ENCODE results near the gene PCNT. TPM values are rescaled to one million over a fixed set of nuclear protein-coding genes. Genes with fewer than 3 reads are reported as not detected.

PCNT gene
- polyA plus RNA-seq, 1 donor from 2014 or later, result 28.2 TPM

- no peak overlapping the region for H2AFZ ChIP-seq (ENCODE audit: low read depth, low read length)
- H3K4me2 ChIP-seq (ENCODE audit: low read length), result no peak overlapping the region
- H3K9me2 ChIP-seq (ENCODE audit: insufficient read depth, low read length), result no peaks in the 10 kb centered on the region
- H3K27me3 ChIP-seq (ENCODE audit: insufficient read depth, low read depth, low read length), result no peaks in the 10 kb centered on the region
- H3F3A ChIP-seq (ENCODE audit: insufficient read depth, low read length, poor library complexity, severe bottlenecking), result no peaks in the 10 kb centered on the region
- no peaks in the 10 kb centered on the region for H3K79me2 ChIP-seq (replicated peaks; ENCODE audit: insufficient read depth, low read length)
- no peak overlapping the region for H3K27ac ChIP-seq (ENCODE audit: low read length)
- no peaks in the 10 kb centered on the region for H3K9me3 ChIP-seq (ENCODE audit: low read length)
- H3K4me3 ChIP-seq (ENCODE audit: low read length), result no peak overlapping the region
- no peak overlapping the region for H3K9ac ChIP-seq (ENCODE audit: low read length)
- H4K20me1 ChIP-seq (ENCODE audit: insufficient read depth), result no peaks in the 10 kb centered on the region
- TF ChIP-seq CTCF (IDR thresholded peaks at IDR 0.05; ENCODE audit: poor library complexity, severe bottlenecking) (no peak), MXI1 (conservative IDR thresholded peaks at IDR 0.05; ENCODE audit: poor library complexity, severe bottlenecking) (no peak), EZH2 (IDR thresholded peaks at IDR 0.05; ENCODE audit: borderline replicate concordance, insufficient read depth, low read length, poor library complexity, severe bottlenecking) (no peak), POLR2AphosphoS5 (IDR thresholded peaks at IDR 0.05) (no peak), REST (IDR thresholded peaks at IDR 0.05; ENCODE audit: borderline replicate concordance) (no peak), TAF1 (IDR thresholded peaks at IDR 0.05; ENCODE audit: low read depth) (no peak), SMC3 (conservative IDR thresholded peaks at IDR 0.05; ENCODE audit: poor library complexity) (no peak), EP300 (conservative IDR thresholded peaks at IDR 0.05; ENCODE audit: poor library complexity, severe bottlenecking) (no peak), RAD21 (conservative IDR thresholded peaks at IDR 0.05) (no peak)
- no peaks in the 10 kb centered on the region for H3K36me3 ChIP-seq (ENCODE audit: insufficient read depth, low read length)
Observed at GRCh38 chr21:46347791-46348381, 23.9 kb downstream of the PCNT start.

GRCh38 chr21:46349134-46349760 is 25.3 kb downstream of the PCNT start:
- Histone ChIP-seq H2AFZ (ENCODE audit: low read depth, low read length) (no peak overlapping the region), H3K27me3 (ENCODE audit: insufficient read depth, low read depth, low read length) (no peaks in the 10 kb centered on the region), H3K9ac (ENCODE audit: low read length) (no peak overlapping the region), H3K36me3 (ENCODE audit: insufficient read depth, low read length) (no peaks in the 10 kb centered on the region), H3F3A (ENCODE audit: insufficient read depth, low read length, poor library complexity, severe bottlenecking) (no peaks in the 10 kb centered on the region), H4K20me1 (ENCODE audit: insufficient read depth) (no peaks in the 10 kb centered on the region), H3K27ac (ENCODE audit: low read length) (no peak overlapping the region), H3K4me2 (ENCODE audit: low read length) (no peak overlapping the region), H3K4me3 (ENCODE audit: low read length) (no peak overlapping the region), H3K9me2 (ENCODE audit: insufficient read depth, low read length) (no peaks in the 10 kb centered on the region), H3K79me2 (replicated peaks; ENCODE audit: insufficient read depth, low read length) (no peaks in the 10 kb centered on the region), H3K9me3 (ENCODE audit: low read length) (no peaks in the 10 kb centered on the region)
- TF ChIP-seq SMC3 (conservative IDR thresholded peaks at IDR 0.05; ENCODE audit: poor library complexity) (no peak), TAF1 (IDR thresholded peaks at IDR 0.05; ENCODE audit: low read depth) (no peak), EP300 (conservative IDR thresholded peaks at IDR 0.05; ENCODE audit: poor library complexity, severe bottlenecking) (no peak)
